Fibroblast of the aortic adventitia (primary cell): ENCODE measurements around the gene RHOT1. TPM values are rescaled to one million over a fixed set of nuclear protein-coding genes. Genes with fewer than 3 reads are reported as not detected.

Experiments used
- DNase-seq: peaks from one replicate; pipeline ENCODE4 v3.0.0-alpha.2; 2010; ENCODE audit warnings: low read depth
- H3K4me3 ChIP-seq: 2 replicates; pipeline ENCODE4 v1.5.1; 2011; ENCODE audit warnings: low read depth, mild to moderate bottlenecking, control low read depth, low read length, moderate library complexity
- CTCF ChIP-seq: IDR thresholded peaks from 2 replicates; pipeline ENCODE4 v1.5.1; 2011; ENCODE audit warnings: mild to moderate bottlenecking, low read length, control low read depth, inconsistent platforms; ENCODE audit not compliant: insufficient read depth
- total RNA-seq: library from RNA; depleted of rRNA; stranded (reverse); fragments of >200 nt; gene quantifications from 2 replicates; pipeline ENCODE4 v1.2.3, GENCODE V29; 2012; ENCODE audit warnings: low replicate concordance

The RHOT1 gene
- total RNA-seq, 1 donor: 50.5 TPM

GRCh38 chr17:32150358-32150757, 8.1 kb downstream of the RHOT1 start:
- DNase-seq: no peak
- TF ChIP-seq CTCF: no peak
- H3K4me3 ChIP-seq: no peak overlapping the region

GRCh38 chr17:32152130-32152529, 9.8 kb downstream of the RHOT1 start:
- TF ChIP-seq CTCF: no peak
- no peak for DNase-seq
- no peak overlapping the region for H3K4me3 ChIP-seq

GRCh38 chr17:32155896-32156295, 13.6 kb downstream of the RHOT1 start:
- peak; percentile 66 for DNase-seq
- H3K4me3 ChIP-seq: no peak overlapping the region
- TF ChIP-seq CTCF: no peak

GRCh38 chr17:32156656-32157055, 14.4 kb downstream of the RHOT1 start:
- TF ChIP-seq CTCF: no peak
- DNase-seq: no peak
- H3K4me3 ChIP-seq: no peak overlapping the region

GRCh38 chr17:32157225-32157624, 14.9 kb downstream of the RHOT1 start:
- peak; percentile 40 for DNase-seq
- no peak overlapping the region for H3K4me3 ChIP-seq

GRCh38 chr17:32158870-32159585, 16.7 kb downstream of the RHOT1 start:
- TF ChIP-seq CTCF: no peak
- DNase-seq: no peak
- no peak overlapping the region for H3K4me3 ChIP-seq

More at GRCh38 chr17:32157225-32157624, 14.9 kb downstream of the RHOT1 start:
- TF ChIP-seq CTCF: no peak
